GM12878 (cell line): ENCODE results near the gene SPIRE1.

ENCODE experiments used
- ASH2L ChIP-seq: fragments of 300-600, 200-600 bp; sonication (generic); IDR thresholded peaks from 2 replicates; pipeline ENCODE4 v1.6.1; 2017; ENCODE audit warnings: low read depth, mild to moderate bottlenecking, borderline replicate concordance
- BHLHE40 ChIP-seq, 2 experiments: fragments of 450-650 bp in 1 of 2; IDR thresholded peaks; 2 replicates each; pipeline ENCODE4 v1.6.1; 2011 to 2017; ENCODE audit warnings: low read depth in 2 of 2, borderline replicate concordance in 1 of 2, improper control_type of control experiment in 1 of 2, low read length in 1 of 2, mild to moderate bottlenecking in 1 of 2
- CEBPB ChIP-seq, 2 experiments: fragments of 150-350 bp in 1 of 2; IDR thresholded peaks; 2 replicates each; pipeline ENCODE4 v1.6.1; 2012 to 2014; ENCODE audit warnings: low read depth in 2 of 2, low read length in 2 of 2, borderline replicate concordance in 1 of 2, inconsistent platforms in 1 of 2
- CREB1 ChIP-seq: IDR thresholded peaks from 2 replicates; pipeline ENCODE4 v1.6.1; 2012; ENCODE audit warnings: low read depth, mild to moderate bottlenecking, inconsistent platforms
- CTCF ChIP-seq, 3 experiments: IDR thresholded peaks in 2 of 3; conservative IDR thresholded peaks in 1 of 3; 2 replicates each; pipeline ENCODE4 v1.5.1; 2011; ENCODE audit warnings: low read depth in 3 of 3, low read length in 3 of 3, mild to moderate bottlenecking in 3 of 3, control low read depth in 2 of 3, moderate library complexity in 2 of 3, inconsistent platforms in 1 of 3, mixed read lengths in 1 of 3; ENCODE audit not compliant: control insufficient read depth in 2 of 3, insufficient read depth in 1 of 3; ENCODE audit errors: extremely low read depth in 1 of 3
- PRDM15 ChIP-seq: fragments of 450-650 bp; formaldehyde crosslinking; IDR thresholded peaks from 2 replicates; pipeline ENCODE4 v1.4.0; 2020; ENCODE audit warnings: mild to moderate bottlenecking, moderate library complexity
- SRF ChIP-seq, 2 experiments: IDR thresholded peaks; 2 replicates each; pipeline ENCODE4 v1.6.1; 2011; ENCODE audit warnings: low read depth in 2 of 2, low read length in 2 of 2, mild to moderate bottlenecking in 1 of 2, moderate library complexity in 1 of 2
- TAF1 ChIP-seq: IDR thresholded peaks from 2 replicates; pipeline ENCODE4 v1.6.1; 2011; ENCODE audit warnings: mild to moderate bottlenecking, low read depth, low read length, borderline replicate concordance
- YY1 ChIP-seq: IDR thresholded peaks from 2 replicates; pipeline ENCODE4 v1.6.1; 2011; ENCODE audit warnings: low read depth, mild to moderate bottlenecking, low read length
- ZNF207 ChIP-seq: fragments of 450-650 bp; IDR thresholded peaks from 2 replicates; pipeline ENCODE4 v1.6.1; 2014; ENCODE audit warnings: antibody characterized with exemption, mild to moderate bottlenecking, borderline replicate concordance

- no peak for TF ChIP-seq CTCF (IDR thresholded peaks at IDR 0.05 in 2 of 3, conservative IDR thresholded peaks at IDR 0.05 in 1 of 3; ENCODE audit: control insufficient read depth in 2 of 3, extremely low read depth in 1 of 3, insufficient read depth in 1 of 3, low read depth in 3 of 3, low read length in 3 of 3)
- TF ChIP-seq BHLHE40 (IDR thresholded peaks at IDR 0.05; ENCODE audit: borderline replicate concordance in 1 of 2, low read depth in 2 of 2, low read length in 1 of 2) = no peak
- no peak for TF ChIP-seq SRF (IDR thresholded peaks at IDR 0.05; ENCODE audit: low read depth in 2 of 2, low read length in 2 of 2)
- no peak for TF ChIP-seq TAF1
- no peak for TF ChIP-seq ASH2L
- TF ChIP-seq CEBPB (IDR thresholded peaks at IDR 0.05; ENCODE audit: borderline replicate concordance in 1 of 2, low read depth in 2 of 2, low read length in 2 of 2) = no peak
- TF ChIP-seq YY1 = no peak
- TF ChIP-seq PRDM15 (CRISPR knock-in tag) = no peak
- no peak for TF ChIP-seq ZNF207
- TF ChIP-seq CREB1 = no peak
Measured at GRCh38 chr18:12651651-12652050, 6.3 kb downstream of the SPIRE1 start.
